Parathyroid adenoma (tissue), 2 donors: ENCODE results near the gene TRH.

Experiments used
- H2AFZ ChIP-seq: fragments of 300-600 bp; sonication (generic); one replicate; pipeline ENCODE4 v1.7.0; 2017; ENCODE audit warnings: antibody characterized with exemption, mild to moderate bottlenecking
- H3K27ac ChIP-seq: fragments of 300-600 bp; sonication (generic); one replicate; pipeline ENCODE4 v1.7.0; 2017
- H3K27me3 ChIP-seq: fragments of 300-600 bp; sonication (generic); one replicate; pipeline ENCODE4 v1.7.0; 2017; ENCODE audit warnings: low read length; ENCODE audit not compliant: control insufficient read depth, insufficient read depth
- H3K36me3 ChIP-seq: fragments of 300-600 bp; sonication (generic); one replicate; pipeline ENCODE4 v1.7.0; 2017; ENCODE audit warnings: low read length; ENCODE audit not compliant: control insufficient read depth, insufficient read depth
- H3K4me1 ChIP-seq: fragments of 300-600 bp; sonication (generic); one replicate; pipeline ENCODE4 v1.7.0; 2017; ENCODE audit warnings: control low read depth
- H3K4me2 ChIP-seq: fragments of 300-600 bp; sonication (generic); one replicate; pipeline ENCODE4 v1.7.0; 2017; ENCODE audit warnings: low read length
- H3K4me3 ChIP-seq: fragments of 300-600 bp; sonication (generic); one replicate; pipeline ENCODE4 v1.7.0; 2017; ENCODE audit warnings: low read depth, low read length
- H3K79me2 ChIP-seq: fragments of 300-600 bp; sonication (generic); one replicate; pipeline ENCODE4 v1.7.0; 2017; ENCODE audit warnings: control low read depth
- H3K9ac ChIP-seq: fragments of 300-600 bp; sonication (generic); one replicate; pipeline ENCODE4 v1.7.0; 2017; ENCODE audit warnings: mild to moderate bottlenecking
- H3K9me3 ChIP-seq: fragments of 300-600 bp; sonication (generic); one replicate; pipeline ENCODE4 v1.7.0; 2017; ENCODE audit warnings: low read length; ENCODE audit not compliant: control insufficient read depth
- CTCF ChIP-seq: fragments of 300-600 bp; sonication (generic); IDR thresholded peaks from one replicate; pipeline ENCODE4 v1.7.0; 2017; ENCODE audit warnings: antibody characterized with exemption, mild to moderate bottlenecking
- donor health status: primary hyperparathyroidism.

Gene TRH

GRCh38 chr3:129983561-129983960 lies 9.0 kb downstream of the TRH start:
- no peak for TF ChIP-seq CTCF
- Histone ChIP-seq H3K27me3 (no peaks in the 10 kb centered on the region), H3K4me3 (no peak overlapping the region), H3K36me3 (no peaks in the 10 kb centered on the region), H3K4me2 (no peak overlapping the region), H2AFZ (no peak overlapping the region), H3K9ac (no peak overlapping the region), H3K9me3 (no peaks in the 10 kb centered on the region), H3K4me1 (no peaks in the 10 kb centered on the region), H3K79me2 (no peaks in the 10 kb centered on the region), H3K27ac (no peak overlapping the region)

- H3K27me3 ChIP-seq = no peaks in the 10 kb centered on the region
- no peak overlapping the region for H3K27ac ChIP-seq
- TF ChIP-seq CTCF = no peak
These were observed 9.6 kb downstream of the TRH start for GRCh38 chr3:129984125-129984524.

GRCh38 chr3:129985113-129985512 lies 10.6 kb downstream of the TRH start:
- Histone ChIP-seq H2AFZ (no peak overlapping the region), H3K9ac (no peak overlapping the region), H3K36me3 (no peaks in the 10 kb centered on the region), H3K4me2 (no peak overlapping the region), H3K4me3 (no peak overlapping the region), H3K9me3 (no peaks in the 10 kb centered on the region), H3K4me1 (no peaks in the 10 kb centered on the region), H3K27ac (no peak overlapping the region), H3K79me2 (no peaks in the 10 kb centered on the region), H3K27me3 (no peaks in the 10 kb centered on the region)
- no peak for TF ChIP-seq CTCF

More at GRCh38 chr3:129984125-129984524, 9.6 kb downstream of the TRH start:
- H3K4me2 ChIP-seq = no peak overlapping the region
- H3K79me2 ChIP-seq = no peaks in the 10 kb centered on the region
- no peak overlapping the region for H3K9ac ChIP-seq
- H3K4me1 ChIP-seq = no peaks in the 10 kb centered on the region
- no peak overlapping the region for H3K4me3 ChIP-seq
- H3K36me3 ChIP-seq = no peaks in the 10 kb centered on the region
- no peaks in the 10 kb centered on the region for H3K9me3 ChIP-seq
- no peak overlapping the region for H2AFZ ChIP-seq

GRCh38 chr3:129988429-129988828 lies 13.9 kb downstream of the TRH start:
- Histone ChIP-seq H3K36me3 (no peaks in the 10 kb centered on the region), H3K4me1 (no peaks in the 10 kb centered on the region), H2AFZ (no peak overlapping the region), H3K9me3 (no peaks in the 10 kb centered on the region), H3K9ac (no peak overlapping the region), H3K4me2 (no peak overlapping the region), H3K79me2 (no peaks in the 10 kb centered on the region), H3K27me3 (no peaks in the 10 kb centered on the region), H3K4me3 (no peak overlapping the region), H3K27ac (no peak overlapping the region)
- no peak for TF ChIP-seq CTCF

GRCh38 chr3:129989414-129989813 lies 14.9 kb downstream of the TRH start:
- Histone ChIP-seq H3K27ac (no peak overlapping the region), H3K79me2 (no peaks in the 10 kb centered on the region), H3K36me3 (no peaks in the 10 kb centered on the region), H3K27me3 (no peaks in the 10 kb centered on the region), H3K4me2 (no peak overlapping the region), H3K9me3 (no peaks in the 10 kb centered on the region), H3K9ac (no peak overlapping the region), H3K4me1 (no peaks in the 10 kb centered on the region), H3K4me3 (no peak overlapping the region), H2AFZ (peak overlapping the region; percentile 34)
- TF ChIP-seq CTCF = no peak
